Activated naive CD4-positive, alpha-beta T cell treated with anti-CD3 and anti-CD28 coated beads for 36 hours (primary cell): ENCODE measurements around the gene HJURP. TPM values are rescaled to one million over a fixed set of nuclear protein-coding genes. Genes with fewer than 3 reads are reported as not detected.

Experiments used
- CTCF ChIA-PET: fragments of 350-600 bp; sonication (Branson Sonifier 250); formaldehyde crosslinking; loops from one replicate; lab custom pipeline; 2021; ENCODE audit warnings: antibody characterized with exemption; lab: Charles Lee
- DNase-seq: peaks from one replicate; pipeline ENCODE4 v3.0.0-alpha.2; 2020
- H3K27ac Mint-ChIP-seq: one replicate; pipeline ENCODE4 v1.8.0; 2021; ENCODE audit warnings: mild to moderate bottlenecking, mixed read lengths
- H3K27me3 Mint-ChIP-seq: one replicate; pipeline ENCODE4 v1.8.0; 2021; ENCODE audit warnings: low read depth, mixed read lengths
- H3K36me3 Mint-ChIP-seq: one replicate; pipeline ENCODE4 v1.8.0; 2021; ENCODE audit warnings: low read depth, mixed read lengths
- H3K4me1 Mint-ChIP-seq: one replicate; pipeline ENCODE4 v1.8.0; 2021; ENCODE audit warnings: low read depth, mixed read lengths
- H3K4me3 Mint-ChIP-seq: one replicate; pipeline ENCODE4 v1.8.0; 2021; ENCODE audit warnings: mild to moderate bottlenecking, moderate library complexity, mixed read lengths
- H3K9me3 Mint-ChIP-seq: one replicate; pipeline ENCODE4 v1.8.0; 2021; ENCODE audit warnings: mixed read lengths
- intact Hi-C: fragments of 100-400 bp; cut with micrococcal nuclease; formaldehyde crosslinking; loops from one replicate; pipeline ENCODE4 v1.15.1; 2023
- total RNA-seq, 2 experiments: library from RNA; stranded (reverse); gene quantifications; one replicate each; pipeline ENCODE4 v1.2.3, GENCODE V29; 2021

Gene HJURP
- total RNA-seq, 2 experiments from 2014 or later: 127 to 129 TPM

GRCh38 chr2:233858331-233858730, 4.0 kb upstream of the HJURP start:
- Mint-ChIP-seq H3K27me3 (peaks cover 3% of the 10 kb centered on the region), H3K36me3 (peaks cover 12% of the 10 kb centered on the region), H3K4me3 (no peak overlapping the region), H3K9me3 (no peaks in the 10 kb centered on the region), H3K27ac (no peak overlapping the region), H3K4me1 (peaks cover 9% of the 10 kb centered on the region)
- intact Hi-C loops: loop anchor here (10.0 kb wide), 2 partner anchors 504 to 774 kb away; partner anchors contain the start of gene DGKD
- DNase-seq: no peak
- CTCF ChIA-PET: interaction anchor here (0.6 to 2.0 kb wide), 7 partner anchors 8 to 96 kb away, joined by 3 to 15 read pairs (median 3); partner anchors contain the start of genes MSL3B and TRPM8

GRCh38 chr2:233857511-233858141, 3.3 kb upstream of the HJURP start:
- H3K4me3 Mint-ChIP-seq: no peak overlapping the region
- no peaks in the 10 kb centered on the region for H3K9me3 Mint-ChIP-seq

GRCh38 chr2:233856184-233856583, 1.8 kb upstream of the HJURP start:
- no peaks in the 10 kb centered on the region for H3K9me3 Mint-ChIP-seq
- intact Hi-C loops: loop anchor here (10.0 kb wide), 2 partner anchors 501 to 771 kb away; partner anchors contain the start of gene DGKD
- H3K27ac Mint-ChIP-seq: no peak overlapping the region
- H3K4me3 Mint-ChIP-seq: no peak overlapping the region
- H3K4me1 Mint-ChIP-seq: peaks cover 17% of the 10 kb centered on the region
- peak; percentile 6 for DNase-seq
- H3K36me3 Mint-ChIP-seq: peaks cover 32% of the 10 kb centered on the region
- CTCF ChIA-PET: interaction anchor here (0.6 kb wide), 1 partner anchor 258 kb away, joined by 3 read pairs; no protein-coding TSS in a partner anchor
- H3K27me3 Mint-ChIP-seq: peaks cover 7% of the 10 kb centered on the region

More at GRCh38 chr2:233857511-233858141, 3.3 kb upstream of the HJURP start:
- intact Hi-C loops: loop anchor here (10.0 kb wide), 2 partner anchors 503 to 773 kb away; partner anchors contain the start of gene DGKD
- Mint-ChIP-seq H3K4me1 (peaks cover 12% of the 10 kb centered on the region), H3K27me3 (peaks cover 4% of the 10 kb centered on the region), H3K27ac (no peak overlapping the region), H3K36me3 (peaks cover 19% of the 10 kb centered on the region)
- peak; percentile 68 for DNase-seq
- CTCF ChIA-PET: interaction anchor here (0.6 to 2.0 kb wide), 8 partner anchors 9 to 601 kb away, joined by 3 to 15 read pairs (median 3); partner anchors contain the start of genes MSL3B and TRPM8

- H3K27ac Mint-ChIP-seq: no peak overlapping the region
Observed at GRCh38 chr2:233855345-233855744, 1.0 kb upstream of the HJURP start.

GRCh38 chr2:233853883-233854240, 473 bp downstream of the HJURP start:
- peak overlapping the region; percentile 95 for H3K27ac Mint-ChIP-seq
- peaks cover 17% of the 10 kb centered on the region for H3K4me1 Mint-ChIP-seq
- H3K27me3 Mint-ChIP-seq: peaks cover 7% of the 10 kb centered on the region
- H3K36me3 Mint-ChIP-seq: peaks cover 54% of the 10 kb centered on the region
- peak overlapping the region; percentile 93 for H3K4me3 Mint-ChIP-seq
- no peaks in the 10 kb centered on the region for H3K9me3 Mint-ChIP-seq
- intact Hi-C loops: loop anchor here (1.0 to 10.0 kb wide), 9 partner anchors 14 to 1157 kb away; partner anchors contain the start of genes DGKD, GIGYF2, MSL3B and USP40
- CTCF ChIA-PET: interaction anchor here (1.0 kb wide), 1 partner anchor 692 kb away, joined by 3 read pairs; no protein-coding TSS in a partner anchor
- peak; percentile 15 for DNase-seq

More at GRCh38 chr2:233855345-233855744, 1.0 kb upstream of the HJURP start:
- H3K4me3 Mint-ChIP-seq: peak overlapping the region; percentile 93
- H3K27me3 Mint-ChIP-seq: peaks cover 7% of the 10 kb centered on the region
- CTCF ChIA-PET: interaction anchor here (0.6 kb wide), 1 partner anchor 257 kb away, joined by 3 read pairs; no protein-coding TSS in a partner anchor
- H3K36me3 Mint-ChIP-seq: peaks cover 39% of the 10 kb centered on the region
- no peaks in the 10 kb centered on the region for H3K9me3 Mint-ChIP-seq
- peaks cover 17% of the 10 kb centered on the region for H3K4me1 Mint-ChIP-seq
- peak; percentile 7 for DNase-seq
- intact Hi-C loops: loop anchor here (2.0 to 10.0 kb wide), 3 partner anchors 501 to 771 kb away; partner anchors contain the start of gene DGKD

- CTCF ChIA-PET: interaction anchor here (1.0 kb wide), 1 partner anchor 692 kb away, joined by 3 read pairs; no protein-coding TSS in a partner anchor
Observed at GRCh38 chr2:233853353-233853752, 982 bp downstream of the HJURP start.

GRCh38 chr2:233852056-233852455, 2.3 kb downstream of the HJURP start:
- Mint-ChIP-seq H3K4me3 (peak overlapping the region; percentile 93), H3K27ac (no peak overlapping the region), H3K36me3 (peaks cover 70% of the 10 kb centered on the region), H3K4me1 (peaks cover 17% of the 10 kb centered on the region), H3K9me3 (no peaks in the 10 kb centered on the region), H3K27me3 (peaks cover 7% of the 10 kb centered on the region)
- DNase-seq: no peak
- intact Hi-C loops: loop anchor here (5.0 to 10.0 kb wide), 5 partner anchors 435 to 1155 kb away; partner anchors contain the start of genes DGKD and GIGYF2
- CTCF ChIA-PET: no interaction called here

More at GRCh38 chr2:233853353-233853752, 982 bp downstream of the HJURP start:
- Mint-ChIP-seq H3K4me1 (peaks cover 17% of the 10 kb centered on the region), H3K9me3 (no peaks in the 10 kb centered on the region), H3K4me3 (peak overlapping the region; percentile 93), H3K27me3 (peaks cover 7% of the 10 kb centered on the region), H3K36me3 (peaks cover 59% of the 10 kb centered on the region), H3K27ac (peak overlapping the region; percentile 95)
- peak; percentile 6 for DNase-seq
- intact Hi-C loops: loop anchor here (5.0 to 10.0 kb wide), 5 partner anchors 436 to 1156 kb away; partner anchors contain the start of genes DGKD and GIGYF2

DNA sequence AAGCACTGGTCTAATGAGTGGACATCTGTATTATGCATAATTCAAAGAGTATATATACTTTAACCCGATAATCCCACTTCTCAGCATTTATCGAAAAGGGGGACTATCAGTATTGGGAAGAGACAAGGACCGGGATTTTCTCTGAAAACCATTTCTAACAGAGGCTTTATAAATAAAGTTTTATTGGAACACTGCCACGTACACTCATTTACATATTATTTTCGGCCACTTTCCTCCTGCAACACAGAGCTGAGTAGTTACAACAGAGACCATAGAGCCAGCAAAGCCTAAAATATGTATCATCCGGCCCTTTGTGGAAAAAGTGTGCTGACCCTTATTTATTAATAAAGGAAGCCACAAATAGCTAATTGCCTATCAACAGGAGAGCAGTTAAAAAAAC, 3.2 kb downstream of the HJURP start:
- H3K27me3 Mint-ChIP-seq: peaks cover 7% of the 10 kb centered on the region
- intact Hi-C loops: loop anchor here (5.0 to 10.0 kb wide), 5 partner anchors 434 to 1154 kb away; partner anchors contain the start of genes DGKD and GIGYF2
- no peak overlapping the region for H3K4me3 Mint-ChIP-seq
- no peak for DNase-seq
- peaks cover 16% of the 10 kb centered on the region for H3K4me1 Mint-ChIP-seq
- H3K36me3 Mint-ChIP-seq: peaks cover 79% of the 10 kb centered on the region
- H3K9me3 Mint-ChIP-seq: no peaks in the 10 kb centered on the region
- H3K27ac Mint-ChIP-seq: no peak overlapping the region
- CTCF ChIA-PET: no interaction called here

DNA sequence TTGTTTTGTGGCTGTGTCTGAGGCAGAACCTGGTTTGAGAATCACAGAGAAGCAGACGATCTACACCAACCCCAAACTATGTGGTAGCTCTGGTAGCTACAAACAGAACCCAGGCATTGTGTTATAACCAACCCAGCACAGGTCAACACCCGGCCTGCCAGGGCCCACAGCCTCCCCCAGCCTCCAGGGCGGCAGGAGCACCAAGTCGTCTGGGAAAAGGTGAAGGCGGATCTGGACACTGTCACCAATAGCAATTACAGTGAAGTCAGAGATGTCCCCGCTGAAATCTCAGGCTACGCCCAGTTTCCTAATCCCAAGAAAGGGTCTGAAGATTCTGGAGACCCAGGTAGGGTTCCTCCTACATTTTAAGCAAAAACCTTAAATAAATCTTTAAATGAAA, 3.6 kb downstream of the HJURP start:
- no peak for DNase-seq
- Mint-ChIP-seq H3K4me1 (peaks cover 16% of the 10 kb centered on the region), H3K36me3 (peaks cover 81% of the 10 kb centered on the region), H3K27ac (no peak overlapping the region), H3K9me3 (no peaks in the 10 kb centered on the region), H3K4me3 (no peak overlapping the region), H3K27me3 (peaks cover 7% of the 10 kb centered on the region)
- intact Hi-C loops: loop anchor here (5.0 to 10.0 kb wide), 5 partner anchors 433 to 1153 kb away; partner anchors contain the start of genes DGKD and GIGYF2
- CTCF ChIA-PET: no interaction called here

DNA sequence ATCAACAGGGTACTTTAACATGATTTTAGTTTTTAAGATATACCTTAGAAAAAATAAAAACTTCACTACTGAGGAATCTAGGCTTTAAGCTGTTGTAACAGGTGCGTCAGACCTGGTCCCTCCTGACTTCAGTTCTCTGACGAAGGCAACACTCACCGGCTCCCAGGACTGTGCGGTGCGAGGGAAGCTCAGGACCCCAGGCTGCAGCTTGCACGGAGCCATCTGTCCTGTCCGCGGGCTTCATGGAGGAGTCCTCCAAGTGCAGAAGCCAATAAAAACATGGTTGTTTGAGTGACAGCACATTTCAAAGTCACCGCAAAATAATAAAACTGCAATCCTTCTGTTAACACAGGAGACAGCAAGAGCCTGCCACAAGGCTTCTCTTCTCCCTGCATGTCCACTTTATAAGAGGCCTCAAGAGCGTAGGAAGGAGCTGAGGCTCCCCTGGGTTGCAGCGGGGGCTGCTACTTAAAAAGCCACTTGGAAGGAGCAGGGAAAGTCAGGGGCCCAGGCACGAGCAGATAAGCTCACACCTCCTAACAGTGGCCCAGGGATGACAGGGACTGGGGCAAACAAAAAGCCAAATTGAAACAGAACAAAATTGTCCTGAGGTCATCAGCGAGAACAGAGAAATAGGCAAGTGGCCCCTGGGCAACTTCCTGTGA, 4.6 kb downstream of the HJURP start:
- no peak for DNase-seq
- intact Hi-C loops: loop anchor here (5.0 to 10.0 kb wide), 5 partner anchors 432 to 1152 kb away; partner anchors contain the start of genes DGKD and GIGYF2
- Mint-ChIP-seq H3K4me3 (no peak overlapping the region), H3K9me3 (no peaks in the 10 kb centered on the region), H3K27me3 (peaks cover 7% of the 10 kb centered on the region), H3K4me1 (peaks cover 10% of the 10 kb centered on the region), H3K36me3 (peaks cover 90% of the 10 kb centered on the region), H3K27ac (no peak overlapping the region)
- CTCF ChIA-PET: no interaction called here

- CTCF ChIA-PET: no interaction called here
- no peak overlapping the region for H3K27ac Mint-ChIP-seq
- H3K36me3 Mint-ChIP-seq: peaks cover 93% of the 10 kb centered on the region
- intact Hi-C loops: no loop called here
- peaks cover 8% of the 10 kb centered on the region for H3K4me1 Mint-ChIP-seq
- DNase-seq: no peak
- H3K4me3 Mint-ChIP-seq: no peak overlapping the region
- no peaks in the 10 kb centered on the region for H3K9me3 Mint-ChIP-seq
- H3K27me3 Mint-ChIP-seq: peaks cover 4% of the 10 kb centered on the region
Observed at GRCh38 chr2:233848276-233848675, 6.1 kb downstream of the HJURP start.
